ENCODE measurements around the gene DERA.

- TF ChIP-seq ZNF274 (IDR thresholded peaks at IDR 0.05; ENCODE audit: low read depth, low read length) (no peak), SUZ12 (IDR thresholded peaks at IDR 0.05; ENCODE audit: extremely low read depth, insufficient read depth, insufficient read length) (no peak), YY1 (IDR thresholded peaks at IDR 0.05; ENCODE audit: insufficient read depth, insufficient read length) (no peak)
Observed at GRCh38 chr12:16036073-16036472, 124.9 kb downstream of the DERA start.

All from NT2/D1 (cell line).